Hepatocyte (in vitro differentiated cells): ENCODE measurements around the gene PTPRN2.

Source experiments
- EZH2 ChIP-seq: fragments of 200-600 bp; sonication (generic); IDR thresholded peaks from 2 replicates; pipeline ENCODE4 v1.6.1; 2016; ENCODE audit warnings: antibody characterized with exemption, mild to moderate bottlenecking, borderline replicate concordance
- EZH2phosphoT487 ChIP-seq: fragments of 200-600 bp; sonication (generic); IDR thresholded peaks from one replicate; pipeline ENCODE4 v1.6.1; 2018; ENCODE audit warnings: antibody characterized with exemption, mild to moderate bottlenecking, low read depth, moderate library complexity; ENCODE audit not compliant: unreplicated experiment, severe bottlenecking
- TF ChIP-seq, protein P1 (sequence below): fragments of 200-600 bp; sonication (generic); IDR thresholded peaks from 2 replicates; pipeline ENCODE4 v1.5.1; 2016; ENCODE audit warnings: antibody characterized with exemption, mild to moderate bottlenecking; ENCODE audit not compliant: poor library complexity

DNA sequence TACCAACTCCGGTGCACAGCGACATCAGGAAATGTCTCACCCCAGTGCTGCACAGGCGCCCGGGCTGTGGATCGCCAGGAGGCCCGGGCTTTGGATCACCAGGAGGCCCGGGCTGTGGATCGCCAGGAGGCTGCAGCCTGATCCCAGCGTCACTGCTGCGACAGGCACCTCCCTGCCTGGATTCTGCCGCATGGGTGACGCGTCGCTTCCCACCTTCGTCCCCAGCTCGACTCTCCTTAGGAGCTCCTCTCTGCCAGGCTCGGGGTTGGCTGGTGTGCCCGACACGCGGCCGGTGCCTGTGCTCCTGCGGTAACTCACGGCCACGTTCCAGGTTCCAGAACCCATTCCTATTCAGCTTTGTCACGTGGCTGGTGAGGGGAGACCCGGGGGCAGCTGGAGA is 993.3 kb downstream of the PTPRN2 start:
- TF ChIP-seq, protein P1, sequence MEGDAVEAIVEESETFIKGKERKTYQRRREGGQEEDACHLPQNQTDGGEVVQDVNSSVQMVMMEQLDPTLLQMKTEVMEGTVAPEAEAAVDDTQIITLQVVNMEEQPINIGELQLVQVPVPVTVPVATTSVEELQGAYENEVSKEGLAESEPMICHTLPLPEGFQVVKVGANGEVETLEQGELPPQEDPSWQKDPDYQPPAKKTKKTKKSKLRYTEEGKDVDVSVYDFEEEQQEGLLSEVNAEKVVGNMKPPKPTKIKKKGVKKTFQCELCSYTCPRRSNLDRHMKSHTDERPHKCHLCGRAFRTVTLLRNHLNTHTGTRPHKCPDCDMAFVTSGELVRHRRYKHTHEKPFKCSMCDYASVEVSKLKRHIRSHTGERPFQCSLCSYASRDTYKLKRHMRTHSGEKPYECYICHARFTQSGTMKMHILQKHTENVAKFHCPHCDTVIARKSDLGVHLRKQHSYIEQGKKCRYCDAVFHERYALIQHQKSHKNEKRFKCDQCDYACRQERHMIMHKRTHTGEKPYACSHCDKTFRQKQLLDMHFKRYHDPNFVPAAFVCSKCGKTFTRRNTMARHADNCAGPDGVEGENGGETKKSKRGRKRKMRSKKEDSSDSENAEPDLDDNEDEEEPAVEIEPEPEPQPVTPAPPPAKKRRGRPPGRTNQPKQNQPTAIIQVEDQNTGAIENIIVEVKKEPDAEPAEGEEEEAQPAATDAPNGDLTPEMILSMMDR = no peak
- no peak for TF ChIP-seq EZH2
- TF ChIP-seq EZH2phosphoT487 = no peak
